ENCODE measurements around the gene TCTN1. TPM values are rescaled to one million over a fixed set of nuclear protein-coding genes. Genes with fewer than 3 reads are reported as not detected.
"Not testable (repeated sequence)": the region's sequence is repeated elsewhere in the genome, so short reads cannot be mapped to it uniquely, and the experiment has no call there.

The TCTN1 gene
- polyA plus RNA-seq, 12 donors = 18.4 to 47.4 (median 24.3) TPM; not detected in 1

- DNase-seq = no peak
Measured at GRCh38 chr12:110636516-110636915, 22.6 kb downstream of the TCTN1 start.

GRCh38 chr12:110637869-110638441 lies 24.0 kb downstream of the TCTN1 start:
- DNase-seq = no peak

GRCh38 chr12:110638796-110639195 lies 24.9 kb downstream of the TCTN1 start:
- no peak for DNase-seq

- DNase-seq = no peak
Measured at GRCh38 chr12:110639336-110640141, 25.6 kb downstream of the TCTN1 start.

GRCh38 chr12:110640275-110641025 lies 26.5 kb downstream of the TCTN1 start:
- no peak for DNase-seq

GRCh38 chr12:110641521-110641920 lies 27.6 kb downstream of the TCTN1 start:
- no peak for DNase-seq

GRCh38 chr12:110647631-110648040 lies 33.7 kb downstream of the TCTN1 start:
- DNase-seq = no peak

GRCh38 chr12:110649341-110649847 lies 35.5 kb downstream of the TCTN1 start:
- DNase-seq = no peak

- not testable (repeated sequence) for DNase-seq
Measured at GRCh38 chr12:110654238-110654637, 40.3 kb downstream of the TCTN1 start.

- DNase-seq = no peak
Measured at GRCh38 chr12:110656071-110656655, 42.2 kb downstream of the TCTN1 start.

GRCh38 chr12:110657747-110658146 lies 43.8 kb downstream of the TCTN1 start:
- no peak for DNase-seq

- DNase-seq = no peak
Measured at GRCh38 chr12:110658242-110658641, 44.3 kb downstream of the TCTN1 start.

GRCh38 chr12:110658878-110659277 lies 44.9 kb downstream of the TCTN1 start:
- DNase-seq = no peak

- DNase-seq = no peak
Measured at GRCh38 chr12:110661337-110661972, 47.5 kb downstream of the TCTN1 start.

GRCh38 chr12:110666892-110667291 lies 53.0 kb downstream of the TCTN1 start:
- DNase-seq = no peak

GRCh38 chr12:110667671-110668070 lies 53.7 kb downstream of the TCTN1 start:
- no peak for DNase-seq

GRCh38 chr12:110668480-110669192 lies 54.7 kb downstream of the TCTN1 start:
- no peak for DNase-seq

GRCh38 chr12:110669193-110669502 lies 55.2 kb downstream of the TCTN1 start:
- no peak for DNase-seq

- no peak for DNase-seq
Measured at GRCh38 chr12:110670161-110670701, 56.3 kb downstream of the TCTN1 start.

GRCh38 chr12:110676171-110676570 lies 62.2 kb downstream of the TCTN1 start:
- DNase-seq = no peak

All from muscle of arm (tissue), 12 donors.